Stimulated activated CD4-positive, alpha-beta T cell treated with anti-CD3 and anti-CD28 coated beads, Interleukin-2, amount 100 ng/mL, for 24 hours (primary cell): ENCODE data around the gene PLP1.
"Not testable (repeated sequence)": the region's sequence is repeated elsewhere in the genome, so short reads cannot be mapped to it uniquely, and the experiment has no call there.

ENCODE experiments used
- DNase-seq, 2 donors: peaks; one replicate each; pipeline ENCODE4 v3.0.0-alpha.2; 2020

Gene PLP1, protein sequence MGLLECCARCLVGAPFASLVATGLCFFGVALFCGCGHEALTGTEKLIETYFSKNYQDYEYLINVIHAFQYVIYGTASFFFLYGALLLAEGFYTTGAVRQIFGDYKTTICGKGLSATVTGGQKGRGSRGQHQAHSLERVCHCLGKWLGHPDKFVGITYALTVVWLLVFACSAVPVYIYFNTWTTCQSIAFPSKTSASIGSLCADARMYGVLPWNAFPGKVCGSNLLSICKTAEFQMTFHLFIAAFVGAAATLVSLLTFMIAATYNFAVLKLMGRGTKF

DNA sequence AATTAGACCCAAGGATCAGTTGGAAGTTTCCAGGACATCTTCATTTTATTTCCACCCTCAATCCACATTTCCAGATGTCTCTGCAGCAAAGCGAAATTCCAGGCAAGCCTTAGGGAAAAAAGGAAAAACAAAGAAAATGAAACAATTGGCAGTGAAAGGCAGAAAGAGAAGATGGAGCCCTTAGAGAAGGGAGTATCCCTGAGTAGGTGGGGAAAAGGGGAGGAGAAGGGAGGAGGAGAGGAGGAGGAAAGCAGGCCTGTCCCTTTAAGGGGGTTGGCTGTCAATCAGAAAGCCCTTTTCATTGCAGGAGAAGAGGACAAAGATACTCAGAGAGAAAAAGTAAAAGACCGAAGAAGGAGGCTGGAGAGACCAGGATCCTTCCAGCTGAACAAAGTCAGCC, at the start of gene PLP1:
Gene PLP1 (plus strand): TSS at position 295 of the 400 bp plus-strand sequence. CDS start 156 bp downstream, outside the sequence.
- DNase-seq: no peak

DNA sequence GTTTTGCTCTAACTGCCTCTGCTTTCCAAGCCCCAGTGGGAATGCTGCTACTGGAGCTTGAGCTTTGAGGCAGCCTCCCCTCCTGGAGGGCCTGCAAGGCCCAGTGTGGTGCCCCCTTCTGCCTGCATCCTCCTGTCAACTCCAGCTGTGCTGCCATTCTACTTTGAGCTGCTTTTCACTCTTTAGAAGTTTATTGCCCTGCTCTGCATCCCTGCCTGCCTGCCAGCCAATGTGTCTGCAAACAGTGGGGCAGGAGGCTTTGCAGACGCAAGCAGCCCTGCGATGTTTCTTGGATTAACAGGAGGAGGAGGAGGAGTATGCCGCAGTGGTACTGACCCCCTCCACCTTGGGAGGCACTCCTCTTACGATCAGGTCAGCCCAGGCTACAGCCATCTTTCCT, 49.5 kb upstream of the PLP1 start:
- DNase-seq: no peak

DNA sequence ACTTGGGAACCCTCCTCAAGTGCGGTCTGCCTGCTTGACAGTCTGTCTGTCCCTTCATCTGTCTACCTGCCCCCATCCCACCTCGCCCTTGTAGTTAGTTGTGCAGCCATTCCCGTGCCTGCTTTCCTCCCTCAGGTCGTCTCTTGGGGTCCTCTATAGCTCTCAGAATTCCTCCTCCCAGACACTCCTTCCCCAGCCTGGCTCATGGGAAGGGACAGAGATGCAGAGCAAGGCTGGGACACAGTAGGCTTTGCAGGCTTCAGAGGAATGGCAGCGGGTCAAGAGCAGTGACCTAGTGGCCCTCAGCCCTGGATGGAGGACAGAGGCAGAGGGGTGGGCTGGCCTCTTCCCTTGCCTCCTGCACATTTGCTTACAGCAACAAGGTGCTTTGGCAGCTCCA, 47.6 kb upstream of the PLP1 start:
- no peak for DNase-seq

DNA sequence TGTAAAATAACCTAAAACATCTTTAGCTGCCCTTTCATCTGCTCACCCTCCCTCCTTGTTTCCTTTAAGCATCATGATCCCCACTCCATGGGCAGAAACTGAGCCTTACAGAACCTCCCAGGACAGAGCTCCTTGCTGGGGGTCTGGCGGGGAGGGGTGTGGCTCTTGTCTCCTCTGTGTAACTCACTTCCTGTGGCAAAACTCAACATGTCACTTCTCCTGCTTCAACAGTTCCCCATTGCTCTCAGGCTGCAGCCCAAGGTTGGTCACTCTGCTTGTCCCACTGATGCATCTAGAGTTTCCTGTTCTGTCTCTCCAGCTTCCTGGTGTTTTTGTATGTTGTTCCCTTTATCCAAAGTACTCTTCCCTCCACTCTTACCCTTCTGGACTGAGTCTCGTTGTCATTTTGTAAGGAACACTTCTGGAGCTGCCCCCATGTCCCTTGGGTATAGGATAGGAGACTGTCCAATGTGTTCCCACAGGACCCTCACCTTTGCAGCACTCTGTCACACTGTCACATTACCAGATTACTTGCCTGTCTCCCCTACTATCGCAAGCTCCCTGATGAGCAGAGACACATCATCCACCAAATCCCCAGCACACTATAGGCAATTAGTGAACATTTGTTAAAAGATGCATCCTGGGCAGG, 46.4 kb upstream of the PLP1 start:
- no peak for DNase-seq

DNA sequence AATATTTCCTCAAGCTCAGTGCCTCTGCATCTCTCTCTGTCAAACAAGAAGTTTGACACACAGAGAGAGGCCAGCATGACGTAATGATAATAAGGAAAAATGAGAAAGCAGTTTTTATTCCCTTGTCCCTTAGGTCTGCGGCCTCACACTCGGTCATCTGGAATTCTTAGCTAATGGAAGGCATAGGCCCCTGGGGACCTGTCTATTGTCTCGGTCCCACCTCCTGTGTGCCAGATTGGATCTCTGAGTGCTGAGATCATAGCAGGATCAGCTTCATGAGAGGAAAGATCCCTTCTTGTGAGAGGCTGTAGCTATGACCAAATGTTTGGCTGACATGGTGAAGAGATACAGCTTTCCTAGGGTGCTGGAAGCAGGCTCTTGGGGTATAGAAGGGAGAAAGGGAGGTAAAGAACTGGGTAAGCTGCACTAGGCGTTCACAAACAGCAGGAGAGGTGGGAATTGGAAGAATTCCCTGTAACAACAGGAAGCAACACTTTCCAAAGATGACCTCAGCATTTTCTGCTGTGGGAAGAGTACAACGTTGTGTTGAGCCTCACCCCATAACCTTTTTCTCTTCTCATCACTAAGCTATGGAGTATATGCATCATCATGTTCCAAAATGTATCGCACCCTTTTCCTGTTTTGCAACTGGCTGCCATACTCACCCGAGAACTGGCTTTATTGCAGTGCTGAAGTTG, 45.7 kb upstream of the PLP1 start:
- DNase-seq: no peak

DNA sequence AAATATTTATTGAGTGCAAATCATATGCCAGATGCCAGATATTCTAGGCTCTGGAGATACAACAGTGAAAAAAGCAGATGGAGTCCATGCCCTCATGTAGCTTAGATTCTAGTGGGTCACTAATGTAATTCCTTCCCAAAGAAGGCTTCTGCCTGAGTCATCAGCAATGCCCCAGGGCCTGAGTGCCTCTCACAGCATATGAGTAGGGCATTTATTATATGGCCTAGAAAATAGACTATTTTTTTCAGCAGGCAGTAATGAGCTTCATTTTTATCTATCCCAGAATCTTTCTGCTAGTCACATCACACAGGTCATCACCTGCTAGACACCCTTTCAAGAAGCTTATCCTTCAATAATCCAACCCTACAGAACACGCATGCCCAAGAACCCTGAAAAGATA, 43.6 kb upstream of the PLP1 start:
- no peak for DNase-seq

DNA sequence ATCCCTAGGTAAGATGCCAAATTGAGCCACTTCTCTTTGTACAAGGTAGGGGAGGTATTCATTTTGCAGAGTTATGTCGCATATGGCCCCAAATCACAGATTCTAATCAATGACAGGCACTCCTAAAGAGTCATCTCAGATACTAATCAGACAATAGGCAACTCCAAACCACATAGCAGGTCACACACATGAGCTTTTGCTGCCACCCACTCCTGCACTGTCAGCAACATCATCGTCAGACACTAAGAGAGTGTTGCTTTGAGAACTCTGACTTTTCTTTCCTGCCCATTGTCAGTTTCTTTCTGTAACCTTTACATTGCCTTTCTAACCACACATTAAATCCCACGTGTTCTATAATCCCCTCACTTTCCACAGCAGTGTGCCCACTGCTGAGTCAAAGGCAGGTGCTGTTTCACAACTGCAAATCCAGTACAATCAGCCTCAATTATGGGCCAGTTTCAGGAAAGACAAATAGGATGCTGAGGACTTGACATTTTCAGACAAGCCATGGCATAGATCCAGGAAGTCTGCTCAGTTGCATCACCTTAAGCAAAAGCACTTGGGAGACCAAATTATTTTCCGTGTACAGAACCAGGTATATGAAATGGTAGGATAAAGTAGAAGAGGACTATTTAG, 42.4 kb upstream of the PLP1 start:
- peak in 1 of 2 donors; percentile 2 for DNase-seq

DNA sequence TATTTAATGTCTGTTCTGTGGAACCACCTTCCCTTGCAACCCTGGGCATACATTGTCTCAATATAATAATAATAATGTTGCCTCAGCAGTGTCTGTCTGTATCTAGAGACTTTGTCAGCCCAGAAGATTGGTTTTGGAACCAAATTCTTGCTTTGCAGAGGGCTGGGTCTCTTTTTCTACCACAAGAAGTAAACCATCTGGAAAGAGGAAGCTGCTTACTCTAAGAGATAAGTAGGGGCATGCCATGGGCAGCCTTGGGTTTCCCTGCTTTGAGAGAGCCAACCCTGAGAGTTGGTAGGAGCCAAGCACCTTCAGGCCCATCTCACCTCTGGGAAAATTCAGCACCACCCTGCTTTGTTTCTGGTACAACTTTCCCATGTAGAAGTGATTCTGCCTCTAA, 38.9 kb upstream of the PLP1 start:
- no peak for DNase-seq

DNA sequence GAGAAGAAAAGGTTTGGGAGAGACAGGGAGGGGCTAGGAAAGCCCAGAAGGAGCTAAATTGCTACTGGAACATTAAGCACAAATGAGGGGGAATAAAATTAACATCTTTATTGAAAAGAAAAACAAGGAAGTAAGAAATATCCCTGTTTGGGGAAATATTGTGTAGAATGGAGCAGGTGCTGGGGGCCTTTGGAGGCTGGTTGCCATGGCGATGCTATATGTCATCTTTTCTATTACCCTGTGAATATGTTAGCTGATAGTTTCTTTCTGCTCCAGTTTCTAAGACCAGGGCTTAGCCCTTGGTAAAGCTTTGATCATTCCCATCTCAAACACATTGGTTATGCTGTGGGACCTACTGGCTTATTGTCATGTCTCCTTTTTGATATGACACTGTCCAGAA, 37.2 kb upstream of the PLP1 start:
- no peak for DNase-seq

DNA sequence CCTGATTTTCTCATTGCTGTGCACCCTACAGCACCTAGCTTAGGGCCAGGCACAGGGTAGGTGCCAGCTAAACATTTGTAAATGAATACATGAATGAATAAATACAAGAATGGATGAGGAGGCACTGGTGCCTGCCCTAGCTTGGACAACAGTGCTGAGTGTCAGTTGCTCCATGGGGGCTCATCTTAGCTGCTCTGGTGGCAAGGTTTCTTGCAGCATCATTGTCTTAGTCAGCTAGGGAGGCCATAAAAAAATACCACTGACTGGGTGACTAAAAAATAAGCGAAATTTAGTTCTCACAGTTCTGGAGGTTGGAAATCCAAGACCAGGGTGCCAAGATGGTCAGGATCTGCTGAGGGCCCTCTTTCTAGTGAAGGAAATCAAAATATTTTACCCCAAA, 34.8 kb upstream of the PLP1 start:
- no peak for DNase-seq

DNA sequence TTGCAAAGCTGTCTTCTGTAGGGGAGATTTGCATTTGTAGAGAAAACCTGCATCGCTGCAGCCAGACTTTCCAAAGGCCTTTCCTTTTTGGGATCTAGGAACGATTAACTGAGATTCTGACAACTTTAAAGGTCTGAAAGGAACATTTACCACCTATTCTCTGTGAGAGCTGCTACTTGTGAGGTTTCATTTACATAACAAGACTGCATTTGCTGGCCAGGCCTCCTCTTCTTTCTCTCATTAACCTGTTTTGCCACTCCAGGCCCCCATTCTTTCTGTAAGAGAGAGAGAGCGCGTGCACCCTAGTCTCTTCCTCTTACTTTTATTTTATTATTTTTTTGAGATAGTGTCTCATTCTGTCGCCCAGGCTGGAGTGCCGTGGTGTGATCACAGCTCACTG, 34.3 kb upstream of the PLP1 start:
- DNase-seq: no peak

DNA sequence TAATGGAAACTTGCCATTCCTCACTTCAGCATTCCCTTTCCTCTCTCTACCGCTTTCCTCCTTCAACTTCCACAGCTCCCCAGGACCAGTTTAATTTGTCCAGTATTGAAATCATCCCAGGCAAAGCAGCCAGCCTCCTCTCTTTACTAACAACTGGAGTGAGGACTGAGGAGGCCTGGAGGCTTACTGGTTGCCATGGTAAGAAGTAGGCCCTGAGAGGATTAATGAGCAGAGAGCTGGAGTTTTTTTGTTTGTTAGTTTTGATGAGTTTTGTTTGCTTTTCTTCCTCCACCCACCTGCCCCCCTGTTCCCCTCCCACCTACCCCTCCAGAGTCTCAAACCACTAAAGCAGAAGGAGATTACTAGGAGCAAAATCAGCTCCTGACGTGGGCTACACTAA, 29.5 kb upstream of the PLP1 start:
- no peak for DNase-seq

DNA sequence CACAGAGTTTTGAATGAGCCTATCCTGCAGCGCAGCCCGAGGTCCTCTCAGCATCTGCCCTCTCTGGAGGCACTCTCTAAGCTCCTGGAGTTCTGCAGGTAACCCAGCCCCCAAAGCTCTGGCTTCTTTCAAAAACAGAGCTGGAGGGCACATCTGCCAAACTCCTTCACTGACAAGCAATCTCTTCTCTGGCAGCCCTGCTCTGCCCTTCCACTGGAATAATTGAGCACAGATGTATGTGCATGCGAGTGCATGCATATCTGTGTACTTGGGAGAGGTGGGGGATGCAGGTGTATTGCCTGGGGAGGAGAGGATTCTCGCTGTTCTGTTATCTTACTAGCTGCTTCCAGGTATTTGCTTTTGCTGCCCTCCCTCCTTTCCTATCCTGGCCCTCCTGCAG, 22.2 kb upstream of the PLP1 start:
- no peak for DNase-seq

DNA sequence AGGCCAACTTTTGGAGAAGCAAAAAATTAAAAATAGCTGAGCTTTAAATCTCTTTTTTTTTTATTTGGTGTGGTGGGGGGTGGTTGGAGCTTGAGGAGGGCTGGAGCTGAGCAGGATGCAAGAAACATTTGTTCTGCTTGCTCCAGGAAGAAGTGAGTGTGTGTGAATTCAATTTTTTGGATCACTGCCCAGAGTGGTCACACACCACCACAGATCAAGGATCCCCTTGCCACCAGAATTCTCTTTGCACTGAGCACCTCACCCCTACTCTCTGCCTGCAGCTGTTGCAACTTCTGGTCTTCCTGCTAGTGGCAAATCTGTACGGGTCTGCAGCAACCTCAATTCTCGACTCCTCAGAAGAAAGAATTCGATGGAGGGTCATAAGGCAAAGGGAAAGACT, 19.9 kb upstream of the PLP1 start:
- no peak for DNase-seq

DNA sequence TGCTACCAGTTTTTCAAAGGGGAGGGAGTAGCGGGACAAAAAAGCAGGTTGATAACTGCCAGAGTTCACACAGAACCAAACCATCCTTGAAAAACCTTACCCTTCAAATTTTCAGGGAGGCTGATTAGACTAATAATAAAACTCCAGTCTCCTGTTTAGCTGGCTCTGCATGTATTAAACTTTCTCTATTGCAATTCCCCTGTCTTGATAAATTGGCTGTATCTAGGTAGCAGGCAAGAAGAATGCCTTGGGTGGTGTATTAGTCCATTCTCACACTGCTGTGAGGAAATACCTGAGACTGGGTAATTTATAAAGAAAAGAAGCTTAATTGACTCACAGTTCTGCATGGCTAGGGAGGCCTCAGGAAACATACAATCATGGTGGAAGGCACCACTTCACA, 18.1 kb upstream of the PLP1 start:
- no peak for DNase-seq

DNA sequence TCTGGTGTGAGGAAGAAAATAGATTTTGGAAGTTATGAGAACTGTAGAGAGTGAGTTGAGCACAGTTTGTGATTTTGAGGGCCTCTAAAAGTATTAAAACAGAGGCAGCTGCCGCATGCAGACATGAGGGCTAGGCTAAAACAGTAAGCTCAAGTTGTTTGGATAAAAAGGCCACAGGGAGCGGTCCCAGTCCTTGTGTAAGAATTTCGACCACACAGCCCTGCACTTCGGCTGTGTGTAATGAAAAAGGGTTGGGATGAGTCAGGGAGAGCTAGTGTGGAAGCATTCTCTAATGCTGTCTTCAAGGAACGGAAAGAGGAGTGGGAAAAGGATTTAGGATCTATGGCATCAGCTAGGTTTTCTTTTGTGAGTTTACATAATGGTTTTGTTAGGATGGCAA, 13.1 kb upstream of the PLP1 start:
- not testable (repeated sequence) for DNase-seq

DNA sequence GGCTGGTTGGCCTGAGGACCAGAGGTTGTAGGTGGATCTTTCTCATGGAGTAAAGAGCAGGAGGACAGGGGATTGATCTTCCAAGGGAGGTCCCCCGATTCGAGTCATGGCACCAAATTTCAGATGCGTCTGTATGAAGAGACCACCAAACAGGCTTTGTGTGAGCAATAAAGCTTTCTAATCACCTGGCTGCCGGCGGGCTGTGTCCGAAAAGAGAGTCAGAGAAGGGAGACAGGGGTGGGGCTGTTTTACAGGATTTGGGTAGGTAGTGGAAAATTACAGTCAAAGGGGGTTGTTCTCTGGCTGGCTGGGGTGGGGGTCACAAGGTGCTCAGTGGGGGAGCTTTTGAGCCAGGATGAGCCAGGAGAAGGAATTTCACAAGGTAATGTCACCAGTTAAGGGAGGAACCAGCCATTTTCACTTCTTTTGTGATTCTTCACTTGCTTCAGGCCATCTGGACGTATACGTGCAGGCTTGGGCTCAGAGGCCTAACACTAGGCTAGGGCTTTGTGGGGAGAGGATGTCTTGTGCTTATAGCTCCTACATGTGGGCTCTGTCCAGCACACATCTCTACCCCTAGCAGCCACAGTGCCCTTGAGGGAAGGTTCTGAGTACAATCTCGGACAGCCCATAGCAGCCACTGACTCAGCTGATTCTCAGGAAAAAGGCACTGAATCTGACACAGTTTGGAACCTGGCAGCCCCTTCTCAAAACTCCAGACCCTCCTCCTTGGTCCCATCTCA, 9.7 kb upstream of the PLP1 start:
- DNase-seq: not testable (repeated sequence)

DNA sequence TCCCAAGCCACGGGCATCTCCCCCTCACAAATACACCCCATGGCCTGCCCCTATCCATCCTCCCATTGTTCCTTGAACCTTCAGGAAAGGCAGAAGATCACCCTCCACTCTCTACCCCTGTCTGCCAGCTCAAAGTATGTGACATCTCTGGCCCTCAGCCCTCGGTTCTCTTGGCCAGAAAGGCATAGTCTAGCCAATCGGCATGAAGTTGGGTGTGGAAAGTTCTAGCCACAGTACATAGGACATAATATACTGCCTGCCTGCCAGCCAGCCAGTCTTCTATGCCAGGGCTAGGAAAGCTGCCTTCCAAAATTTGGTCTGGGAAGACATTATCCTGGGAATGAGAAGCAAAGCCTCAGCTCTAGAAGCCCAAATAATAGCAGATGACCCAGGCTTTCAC, 3.2 kb upstream of the PLP1 start:
- DNase-seq: no peak

DNA sequence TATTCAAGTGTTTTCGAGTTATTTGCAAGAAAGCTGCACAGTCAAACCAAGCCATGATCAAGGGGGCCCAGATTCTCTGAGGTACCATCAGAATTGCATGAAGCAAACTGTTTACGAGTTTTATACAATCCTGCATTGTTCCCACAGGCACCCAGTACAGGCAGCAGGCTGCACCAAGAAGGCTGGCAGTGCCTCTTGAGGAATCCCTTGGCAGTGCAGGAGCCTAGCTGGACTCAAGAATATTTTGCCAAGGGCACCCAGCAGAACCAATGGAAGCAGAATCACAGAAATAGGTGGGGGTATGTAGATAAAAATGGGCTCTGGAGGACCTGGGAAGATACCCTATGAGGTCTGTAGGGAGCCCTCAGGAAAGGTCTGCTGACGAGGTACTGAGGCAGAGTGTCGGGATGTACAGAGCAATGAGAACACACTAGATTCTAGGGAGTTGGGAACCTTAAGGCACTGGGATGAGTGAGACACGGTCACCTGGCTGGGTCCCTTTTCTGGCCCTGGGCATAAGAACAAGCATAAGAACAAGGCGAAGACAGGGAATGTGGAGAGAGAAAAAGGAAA, 2.5 kb upstream of the PLP1 start:
- no peak for DNase-seq

DNA sequence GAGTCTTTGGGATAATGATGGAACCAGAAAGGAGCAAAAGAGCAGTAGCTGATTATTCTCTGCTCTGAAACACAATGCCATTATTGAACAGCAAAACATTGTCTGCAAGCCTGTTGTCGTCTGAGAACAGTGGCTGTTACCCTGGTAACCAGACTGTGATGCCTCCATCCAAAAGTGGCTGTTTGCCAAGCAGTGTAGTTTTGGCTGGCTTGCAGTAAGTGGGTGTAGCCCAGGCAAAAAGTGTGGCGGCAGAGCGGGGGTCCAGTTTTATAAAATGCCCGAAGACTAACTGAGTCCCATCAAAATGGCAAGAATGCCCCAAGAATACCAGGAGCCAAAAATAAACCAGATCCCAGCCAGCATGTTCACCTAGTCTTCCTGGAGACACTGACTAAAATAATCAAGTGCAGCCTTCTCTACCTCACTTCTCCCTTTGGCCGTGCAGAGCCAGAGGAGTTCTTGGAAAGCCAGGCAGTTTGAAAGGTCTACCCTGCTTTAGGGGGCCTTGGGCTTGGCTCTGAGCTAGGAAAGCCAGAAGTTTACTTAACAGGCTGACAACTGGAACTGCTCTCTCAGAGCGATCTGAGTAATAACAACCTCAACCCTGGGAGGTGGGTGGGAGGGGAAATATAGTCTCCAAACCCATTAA, 2.6 kb downstream of the PLP1 start:
- no peak for DNase-seq

DNA sequence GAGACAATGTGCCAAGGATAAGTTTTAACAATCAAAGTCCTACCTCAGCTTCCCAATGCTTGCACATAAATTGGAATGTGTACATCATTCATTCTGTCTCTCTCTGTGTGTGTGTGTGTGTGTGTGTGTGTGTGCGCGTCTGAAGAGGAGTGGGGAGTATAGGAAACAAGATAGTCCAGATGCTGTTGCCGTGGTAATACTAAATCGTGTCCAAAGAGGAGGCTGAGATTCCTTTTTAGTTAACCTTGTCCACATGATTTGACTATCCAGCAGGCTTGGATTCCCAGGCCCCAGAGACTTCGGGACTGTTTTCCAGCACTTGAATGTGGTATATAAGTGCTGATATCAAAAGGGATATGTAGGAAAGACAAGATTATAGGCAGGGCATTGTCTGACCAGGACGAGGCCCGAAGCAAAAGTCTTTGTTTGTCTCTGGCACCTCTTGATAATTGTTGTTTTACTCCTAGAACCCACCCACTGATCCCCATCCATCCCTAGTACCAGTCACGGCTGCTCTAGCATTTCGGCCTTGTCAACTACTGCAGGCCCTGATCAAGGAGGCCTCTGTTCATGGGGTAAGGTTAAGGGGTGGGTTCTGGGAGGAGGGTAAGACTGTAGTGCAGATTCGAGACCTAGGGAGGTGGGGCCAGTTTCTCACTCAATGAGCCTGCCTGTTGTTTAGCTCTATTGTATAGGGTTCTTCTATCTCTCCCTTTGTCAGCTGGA, 3.9 kb downstream of the PLP1 start:
- DNase-seq: no peak

DNA sequence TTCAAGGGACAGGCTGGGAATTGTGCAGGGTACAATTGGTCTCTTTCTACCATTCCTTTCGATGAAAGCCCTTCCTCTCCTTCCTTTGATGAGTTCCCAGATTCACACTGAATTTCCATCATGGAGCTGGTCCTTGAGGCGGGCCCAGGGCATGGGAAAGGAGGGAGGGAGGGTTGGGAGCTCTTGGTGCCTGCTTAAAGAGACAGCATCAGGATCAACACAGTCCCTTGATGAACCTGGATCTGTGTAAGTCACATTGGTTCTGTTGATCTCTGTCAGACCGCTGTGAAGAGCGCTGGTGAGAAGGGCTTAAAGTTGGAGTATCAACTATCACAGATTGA, 4.4 kb downstream of the PLP1 start:
- no peak for DNase-seq
